Stimulated activated CD8-positive, alpha-beta memory T cell treated with anti-CD3 and anti-CD28 coated beads, Interleukin-15, amount 100 ng/mL, for 48 hours (primary cell): ENCODE measurements around the gene GC.
"Not testable (repeated sequence)": the region's sequence is repeated elsewhere in the genome, so short reads cannot be mapped to it uniquely, and the experiment has no call there.

Experiments
- DNase-seq, 2 donors: peaks; one replicate each; pipeline ENCODE4 v3.0.0-alpha.2; 2020; ENCODE audit warnings: low read depth in 2 of 2

The GC gene

GRCh38 chr4:71783972-71784371, at the start of gene GC:
Gene GC, minus strand, starts transcription at chr4:71784079. Its CDS starts 61 bp downstream, at chr4:71784018.
- no peak for DNase-seq

- no peak for DNase-seq
Measured at GRCh38 chr4:71833232-71833900, 49.5 kb upstream of the GC start.

- DNase-seq = no peak
Measured at GRCh38 chr4:71832049-71832448, 48.2 kb upstream of the GC start.

- no peak for DNase-seq
Measured at GRCh38 chr4:71830497-71831190, 46.8 kb upstream of the GC start.

- no peak for DNase-seq
Measured at GRCh38 chr4:71828470-71828869, 44.6 kb upstream of the GC start.

- DNase-seq = no peak
Measured at GRCh38 chr4:71827826-71828225, 43.9 kb upstream of the GC start.

- DNase-seq = no peak
Measured at GRCh38 chr4:71816676-71817303, 32.9 kb upstream of the GC start.

GRCh38 chr4:71814433-71814832, 30.6 kb upstream of the GC start:
- DNase-seq = no peak

GRCh38 chr4:71809805-71810204, 25.9 kb upstream of the GC start:
- not testable (repeated sequence) for DNase-seq

- DNase-seq = no peak
Measured at GRCh38 chr4:71807469-71807868, 23.6 kb upstream of the GC start.

GRCh38 chr4:71805230-71805629, 21.4 kb upstream of the GC start:
- DNase-seq = not testable (repeated sequence)

GRCh38 chr4:71804017-71804697, 20.3 kb upstream of the GC start:
- DNase-seq = not testable (repeated sequence)

- no peak for DNase-seq
Measured at GRCh38 chr4:71785959-71786358, 2.1 kb upstream of the GC start.

- DNase-seq = no peak
Measured at GRCh38 chr4:71784569-71785197, 804 bp upstream of the GC start.

GRCh38 chr4:71777891-71778290, 6.0 kb downstream of the GC start:
- DNase-seq = no peak

GRCh38 chr4:71775449-71775848, 8.4 kb downstream of the GC start:
- DNase-seq = no peak

- no peak for DNase-seq
Measured at GRCh38 chr4:71774136-71774535, 9.7 kb downstream of the GC start.

GRCh38 chr4:71773004-71773403, 10.9 kb downstream of the GC start:
- no peak for DNase-seq

GRCh38 chr4:71772592-71772991, 11.3 kb downstream of the GC start:
- DNase-seq = no peak

GRCh38 chr4:71771613-71772012, 12.3 kb downstream of the GC start:
- DNase-seq = no peak

- DNase-seq = no peak
Measured at GRCh38 chr4:71769434-71769833, 14.4 kb downstream of the GC start.

- no peak for DNase-seq
Measured at GRCh38 chr4:71768123-71768522, 15.8 kb downstream of the GC start.
